Endometrium (tissue), 2 donors: Measurements from ENCODE around the gene UCK2.

Experiments
- FAIRE-seq: peaks from 2 replicates; lab custom pipeline; 2012; peaks lifted over from hg19 to GRCh38; lab: Jason Lieb, UNC
- donor health status: control.
- donor health status: control.

Gene UCK2

DNA sequence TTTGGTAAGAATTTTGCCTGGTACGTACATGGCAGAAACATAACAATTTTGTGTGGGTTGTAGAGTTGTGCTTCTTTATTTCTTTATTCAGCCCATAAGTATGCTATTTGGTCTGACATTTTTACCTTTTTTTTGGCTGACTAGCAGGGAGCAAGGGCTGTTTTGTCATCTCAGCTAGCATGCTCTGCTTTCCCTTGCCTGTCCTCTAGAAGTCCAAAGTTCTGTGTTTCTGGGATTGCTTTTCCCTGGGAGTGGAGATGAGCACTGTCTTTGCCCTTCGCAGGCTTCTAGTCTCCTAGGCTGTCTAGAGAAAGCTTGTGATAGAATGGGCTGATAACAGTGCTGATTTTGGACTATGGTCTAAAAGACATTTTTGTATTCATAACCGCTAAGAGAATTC, 7.5 kb downstream of the UCK2 start:
- FAIRE-seq: no peak

DNA sequence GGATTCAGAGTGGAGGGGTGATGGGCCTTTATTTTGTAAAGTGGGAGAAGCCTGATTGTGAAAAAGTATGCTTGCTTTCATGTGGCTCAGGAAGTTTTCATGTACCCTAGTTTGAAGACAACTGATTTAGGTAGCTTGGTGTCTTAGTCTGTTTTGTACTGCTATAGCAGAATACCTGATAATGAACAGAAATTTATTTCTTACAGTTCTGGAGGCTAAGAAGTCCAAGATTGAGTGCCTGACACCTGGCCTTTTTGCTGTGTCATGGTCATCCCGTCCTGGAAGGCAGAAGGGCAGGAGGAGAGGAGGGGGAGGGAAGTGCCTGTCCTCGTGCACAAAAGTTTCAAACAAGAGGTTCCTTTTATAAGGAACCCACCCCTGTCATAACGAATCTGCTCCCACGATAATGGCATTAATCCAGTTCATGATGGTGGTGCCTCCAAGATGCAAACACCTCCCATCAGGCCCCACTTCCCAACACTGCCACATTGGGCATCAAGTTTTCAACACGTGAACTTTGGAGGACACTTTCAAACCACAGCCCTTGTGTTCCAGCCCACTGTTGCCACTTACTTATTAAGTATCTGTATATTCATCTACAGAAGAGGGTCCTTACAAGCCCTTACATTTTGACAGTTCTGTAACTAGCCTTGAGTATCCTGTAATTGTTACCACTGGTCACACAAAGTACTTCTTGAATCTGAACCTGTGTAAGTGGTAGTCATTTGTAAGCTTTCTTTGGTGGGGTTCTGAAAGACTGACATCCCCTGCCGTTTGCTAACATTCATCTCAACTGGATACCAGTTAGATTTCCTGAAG, 9.5 kb downstream of the UCK2 start:
- FAIRE-seq: no peak

DNA sequence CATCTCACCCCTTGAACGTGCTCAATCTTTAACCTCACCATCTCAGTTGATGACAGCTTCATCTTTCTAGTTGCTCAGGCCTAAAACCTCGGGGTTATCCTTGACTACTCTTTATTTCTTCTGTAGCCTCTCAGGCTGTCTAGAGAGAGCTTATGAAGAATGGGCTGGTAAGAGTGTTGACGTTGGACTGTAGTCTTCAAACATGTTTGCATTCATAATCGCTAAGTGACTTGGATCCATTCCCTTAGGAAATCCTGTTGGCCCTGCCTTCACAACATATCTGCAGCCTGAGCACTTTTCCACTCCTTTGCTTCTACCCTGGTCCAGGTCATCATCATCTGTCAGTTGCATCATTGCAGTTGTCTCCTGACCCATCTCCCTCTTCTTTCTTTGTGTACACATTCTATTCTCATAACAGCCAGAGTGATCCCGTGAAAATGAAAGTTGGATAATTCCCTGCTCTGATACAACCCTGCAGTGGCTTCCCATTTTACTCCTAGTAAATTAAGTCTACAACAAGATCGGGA, 10.5 kb downstream of the UCK2 start:
- no peak for FAIRE-seq

DNA sequence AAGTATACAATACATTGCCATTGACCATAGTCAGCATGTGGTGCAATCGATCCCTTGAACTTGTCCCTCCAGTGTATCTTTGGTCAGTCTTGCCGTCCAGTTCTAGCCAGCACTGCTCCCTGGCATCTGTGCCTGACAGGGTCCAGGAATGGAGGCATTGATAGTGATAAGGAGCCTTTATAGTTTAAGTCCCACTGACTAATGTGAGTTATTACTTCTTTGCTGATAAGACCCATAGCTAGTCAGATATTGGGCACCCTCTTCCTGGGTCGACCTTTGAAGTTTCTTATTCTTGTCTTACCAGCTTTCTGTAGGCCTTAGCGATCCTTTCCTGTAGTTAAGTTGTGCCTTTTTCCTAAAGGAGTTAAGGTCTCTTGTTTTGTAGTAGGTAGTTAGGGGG, 13.0 kb downstream of the UCK2 start:
- no peak for FAIRE-seq

DNA sequence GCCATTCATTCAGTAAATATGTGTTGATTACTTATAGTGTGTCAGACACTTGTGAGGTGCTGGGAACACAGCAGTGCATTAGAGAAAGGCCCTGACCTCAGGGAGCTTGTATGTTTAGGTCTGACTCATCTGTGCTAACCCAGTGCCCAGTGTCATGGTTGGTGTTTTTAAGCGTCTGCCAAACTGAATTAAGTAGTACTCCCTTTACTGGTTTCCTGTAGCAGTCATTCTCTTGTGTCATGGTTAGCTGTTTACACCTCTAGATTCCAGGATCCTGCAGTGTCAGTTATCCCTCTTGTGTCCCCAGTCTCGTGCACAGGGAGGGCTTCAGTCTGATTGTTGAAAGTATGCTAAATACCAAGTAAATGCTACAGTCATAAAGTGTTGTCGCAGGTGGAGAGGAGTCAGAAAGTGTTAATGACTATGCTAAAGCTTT, 14.2 kb downstream of the UCK2 start:
- no peak for FAIRE-seq

DNA sequence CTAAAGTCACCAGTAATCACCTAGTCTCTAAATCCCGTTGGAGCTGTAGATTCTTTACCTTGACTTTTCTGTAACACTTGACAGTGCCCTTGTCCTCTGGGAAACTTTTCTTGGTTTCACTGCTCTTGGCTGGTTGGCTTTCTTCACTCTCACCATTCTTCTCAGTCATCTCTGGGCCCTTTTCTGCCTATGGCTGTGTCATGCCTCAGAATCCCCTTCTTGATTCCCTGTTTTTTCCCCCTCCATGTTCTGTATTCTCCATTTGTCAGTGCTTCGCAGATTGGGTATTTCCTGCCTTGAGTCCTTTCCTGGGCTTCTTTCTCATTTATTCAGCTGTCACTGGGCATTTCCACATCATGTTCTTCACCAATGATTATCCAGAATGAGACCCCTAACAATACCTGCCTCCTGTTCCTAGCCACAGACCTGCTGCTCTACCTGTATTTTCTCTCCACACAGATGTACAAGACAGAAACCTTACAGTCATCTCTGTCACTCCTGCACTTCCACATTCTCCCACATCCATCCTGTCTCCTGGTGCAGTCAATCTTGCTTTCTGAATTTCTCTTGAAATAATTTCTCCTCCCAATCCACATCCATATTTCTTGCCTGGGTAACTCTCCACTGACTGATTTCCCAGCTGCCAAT, 14.7 kb downstream of the UCK2 start:
- no peak for FAIRE-seq

DNA sequence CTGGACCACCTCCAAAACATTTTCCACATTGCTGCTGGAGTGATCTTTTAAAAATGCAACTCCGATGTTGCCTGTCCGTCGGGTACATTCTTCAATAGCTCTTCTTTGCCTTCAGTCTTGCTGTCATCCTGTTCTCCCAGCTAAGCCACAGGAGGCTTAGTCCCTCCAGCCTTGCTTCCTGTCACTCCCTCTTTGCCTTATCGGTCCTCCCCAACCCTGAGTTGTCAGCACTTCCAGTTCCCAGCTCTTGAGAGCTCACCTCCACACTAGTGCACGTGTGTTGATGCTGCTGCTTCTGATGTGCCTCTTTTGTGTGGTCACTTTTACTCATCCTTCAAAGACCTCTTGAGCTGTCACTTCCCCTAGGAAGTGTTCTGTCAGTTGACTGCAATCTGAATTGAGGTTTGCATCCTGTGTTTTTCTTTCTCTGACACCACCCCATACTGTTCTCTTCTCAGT, 15.3 kb downstream of the UCK2 start:
- FAIRE-seq: no peak

DNA sequence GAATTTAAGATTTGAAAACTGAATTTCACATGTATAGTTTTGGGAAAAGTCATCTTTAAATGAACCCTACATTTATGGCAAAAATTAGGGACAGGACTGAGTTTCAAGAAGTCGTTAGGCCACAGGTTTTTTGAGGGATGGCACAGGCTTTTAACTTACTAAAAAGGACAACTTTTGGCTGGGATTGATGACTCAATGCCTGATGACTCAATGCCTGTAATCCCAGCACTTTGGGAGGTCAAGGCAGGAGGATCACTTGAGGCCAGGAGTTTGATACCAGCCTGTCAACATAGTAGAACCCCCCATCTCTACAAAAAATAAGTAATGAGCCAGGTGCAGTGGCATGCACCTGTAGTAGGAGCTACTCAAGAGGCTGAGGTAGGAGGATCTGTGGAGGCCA, 15.9 kb downstream of the UCK2 start:
- FAIRE-seq: no peak

DNA sequence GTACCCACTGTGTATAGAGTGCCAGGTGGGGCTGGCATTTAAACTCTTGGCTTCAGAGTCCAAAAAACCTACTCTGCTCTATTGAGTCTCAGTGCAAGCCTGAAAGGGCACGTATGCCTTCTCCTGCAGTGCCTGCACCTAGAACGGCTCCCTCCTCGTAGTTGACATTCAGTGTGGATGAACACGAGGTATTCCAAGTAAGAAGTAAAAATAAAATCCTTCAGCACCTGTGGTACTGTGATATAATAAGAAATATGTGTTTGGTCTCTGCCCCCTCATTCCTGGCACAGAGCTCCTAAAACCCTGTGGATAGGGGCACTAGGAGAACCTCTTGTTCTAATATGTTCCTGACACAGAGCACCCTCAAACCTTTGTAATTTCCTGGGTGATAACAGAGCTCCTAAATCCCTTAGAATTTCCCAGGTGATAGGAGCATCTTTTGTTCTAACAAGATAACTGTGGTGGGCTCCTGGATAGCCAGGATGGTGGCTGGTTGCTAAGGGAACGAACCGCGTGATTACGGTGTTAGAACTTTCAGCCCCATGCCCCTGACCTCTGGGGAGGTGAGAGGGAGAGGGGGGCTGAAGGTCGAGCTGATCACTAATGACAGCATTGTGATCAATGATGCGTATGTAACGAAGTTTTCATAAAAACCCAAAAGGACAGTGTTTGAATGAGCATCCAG, 16.8 kb downstream of the UCK2 start:
- no peak for FAIRE-seq

DNA sequence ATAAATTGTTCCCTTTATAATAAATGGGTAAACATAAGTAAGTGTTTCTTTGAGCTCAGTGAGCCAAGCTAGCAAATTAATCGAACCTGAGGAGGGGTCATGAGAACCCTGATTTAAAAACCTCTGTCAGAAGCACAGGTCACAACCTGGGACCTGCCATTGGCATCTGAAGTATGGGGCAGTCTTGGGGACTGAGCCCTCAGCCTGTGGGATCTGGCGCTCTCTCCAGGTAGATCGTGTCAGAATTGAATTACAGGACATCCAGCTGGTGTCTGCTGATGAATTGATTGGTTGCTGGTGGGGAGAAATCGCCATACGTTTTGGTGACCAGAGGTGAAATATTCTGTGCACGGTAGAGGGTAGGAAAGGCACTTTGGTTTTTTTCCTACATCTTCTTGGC, 17.5 kb downstream of the UCK2 start:
- no peak for FAIRE-seq

DNA sequence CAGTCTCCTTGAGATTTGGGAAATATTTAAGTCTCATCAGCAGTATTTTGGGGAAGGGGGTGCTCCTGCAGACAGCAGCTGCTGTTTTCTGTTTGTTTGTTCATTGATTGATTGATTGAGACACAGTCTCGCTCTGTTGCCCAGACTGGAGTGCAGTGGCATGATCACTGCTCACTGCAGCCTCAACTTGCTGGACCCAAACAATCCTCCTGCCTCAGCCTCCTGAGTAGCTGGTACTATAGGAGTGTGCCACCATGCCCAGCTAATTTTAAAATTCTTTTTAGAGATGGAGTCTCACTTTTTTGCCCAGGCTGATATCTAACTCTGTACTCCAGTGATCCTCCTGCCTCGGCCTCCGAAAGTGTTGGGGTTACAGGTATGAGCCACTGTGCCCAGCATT, 18.2 kb downstream of the UCK2 start:
- no peak for FAIRE-seq

DNA sequence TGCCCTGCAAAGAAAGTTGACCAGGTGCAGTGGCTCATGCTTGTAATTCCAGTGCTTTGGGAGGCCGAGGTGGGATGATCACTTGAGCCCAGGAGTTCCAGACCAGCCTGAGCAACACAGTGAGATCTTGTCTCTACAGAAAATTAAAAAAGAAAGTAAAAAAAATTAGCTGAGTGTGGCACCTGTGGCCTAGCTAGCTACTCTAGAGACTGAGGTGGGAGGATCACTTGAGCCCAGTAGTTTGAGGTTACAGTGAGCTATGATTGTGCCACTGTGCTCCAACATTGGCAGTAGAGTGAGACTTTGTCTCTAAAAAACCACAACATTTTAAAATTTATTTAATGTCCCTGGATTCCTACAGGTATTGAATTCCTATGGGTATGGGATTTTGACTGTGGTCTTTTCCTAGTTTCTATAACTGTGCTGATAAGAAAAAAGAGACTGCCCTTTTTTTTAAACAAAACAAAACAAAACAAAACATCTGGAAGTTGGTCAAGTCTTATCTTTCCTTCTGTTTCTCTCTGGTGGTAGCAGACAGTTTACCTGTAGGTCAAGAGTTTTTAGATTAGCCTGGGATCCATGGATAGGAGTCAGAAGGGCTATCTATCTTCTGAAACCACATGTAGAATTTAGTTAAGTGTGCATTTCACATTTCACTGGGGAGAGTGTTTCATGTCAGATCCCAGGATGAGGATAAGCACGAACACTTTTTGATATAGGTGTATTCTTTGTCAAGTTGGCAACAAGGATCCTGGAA, 18.8 kb downstream of the UCK2 start:
- no peak for FAIRE-seq

DNA sequence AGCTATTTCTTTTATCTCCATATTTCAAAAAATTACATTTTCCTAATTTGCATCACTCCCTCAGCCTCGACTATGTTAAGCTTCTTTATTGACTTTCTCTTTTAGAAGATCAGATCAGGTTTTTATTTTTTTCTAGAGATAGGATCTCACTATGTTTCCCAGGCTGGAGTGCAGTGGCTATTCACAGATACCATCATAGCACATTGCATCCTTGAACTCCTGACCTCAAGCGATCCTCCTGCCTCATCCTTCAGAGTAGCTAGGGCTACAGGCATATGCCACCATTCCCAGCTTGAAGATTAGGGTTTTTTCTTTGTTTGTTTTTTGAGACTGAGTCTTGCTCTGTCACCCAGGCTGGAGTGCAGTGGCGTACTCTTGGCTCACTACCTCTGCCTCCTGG, 20.1 kb downstream of the UCK2 start:
- no peak for FAIRE-seq

DNA sequence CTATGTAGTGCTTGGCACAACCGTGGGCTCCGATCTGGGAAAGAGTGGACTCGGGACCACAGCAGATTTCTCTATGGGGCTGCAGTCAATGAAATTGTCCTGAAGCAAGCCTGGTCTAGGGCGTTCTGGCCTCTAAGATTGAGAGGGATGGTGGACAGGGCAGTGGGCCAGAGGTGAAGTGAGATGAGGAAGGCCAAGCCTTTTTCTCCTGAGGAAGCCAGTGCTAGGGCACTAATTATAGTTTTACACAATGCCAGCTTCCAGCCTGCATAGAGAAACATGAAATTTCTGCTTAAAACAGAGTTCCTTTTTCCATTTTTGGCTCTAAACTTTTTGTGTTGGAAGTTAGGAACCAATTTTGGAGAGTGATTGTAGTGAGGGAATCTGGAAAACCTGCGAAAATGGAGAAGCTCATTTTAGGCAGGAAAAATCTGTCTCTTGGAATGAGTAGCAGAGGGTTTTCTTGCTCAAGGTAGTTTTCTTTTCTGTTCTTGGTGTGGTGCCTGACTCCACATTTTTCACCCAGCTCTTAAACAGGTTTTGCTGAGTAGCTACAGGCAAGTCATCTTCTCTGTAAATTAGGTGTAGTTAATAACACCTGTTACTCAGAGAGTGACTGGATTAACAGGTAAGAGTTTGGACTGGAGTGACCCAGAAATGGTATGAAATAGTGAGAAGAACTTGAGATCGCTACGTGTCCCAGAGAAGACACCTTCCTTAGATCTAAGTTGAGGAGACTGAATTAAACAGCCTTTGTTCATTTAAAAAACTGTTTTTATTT, 22.1 kb downstream of the UCK2 start:
- FAIRE-seq: no peak

DNA sequence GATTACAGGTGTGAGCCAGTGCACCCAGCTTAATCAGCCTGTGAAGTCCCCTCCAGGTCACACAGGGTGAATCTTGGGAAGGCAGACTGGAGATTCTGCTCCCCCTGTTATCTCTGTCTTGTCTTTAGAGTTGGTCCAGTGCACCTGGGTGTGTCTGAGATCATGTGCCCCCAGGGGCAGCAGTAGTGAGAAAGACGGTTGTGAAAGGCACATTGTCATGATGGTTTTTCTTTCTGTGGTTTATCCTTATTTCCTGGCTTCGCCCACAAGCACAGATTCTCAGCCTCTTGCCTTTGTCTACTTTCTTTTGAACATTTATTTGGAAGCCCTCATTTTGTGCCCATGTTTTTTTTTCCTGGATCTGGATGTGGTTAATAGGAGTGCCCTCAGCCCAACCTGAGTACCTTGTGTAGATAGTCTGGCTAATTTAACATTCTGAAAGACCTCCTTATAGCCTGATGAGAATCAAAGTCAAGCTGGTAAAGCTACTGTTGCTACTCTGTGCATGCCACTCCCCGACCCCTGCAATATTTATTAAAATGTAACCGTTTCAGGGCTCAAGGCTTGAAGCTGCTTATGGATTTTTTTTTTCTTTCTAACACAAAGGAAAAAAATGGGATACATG, 23.7 kb downstream of the UCK2 start:
- FAIRE-seq: no peak

DNA sequence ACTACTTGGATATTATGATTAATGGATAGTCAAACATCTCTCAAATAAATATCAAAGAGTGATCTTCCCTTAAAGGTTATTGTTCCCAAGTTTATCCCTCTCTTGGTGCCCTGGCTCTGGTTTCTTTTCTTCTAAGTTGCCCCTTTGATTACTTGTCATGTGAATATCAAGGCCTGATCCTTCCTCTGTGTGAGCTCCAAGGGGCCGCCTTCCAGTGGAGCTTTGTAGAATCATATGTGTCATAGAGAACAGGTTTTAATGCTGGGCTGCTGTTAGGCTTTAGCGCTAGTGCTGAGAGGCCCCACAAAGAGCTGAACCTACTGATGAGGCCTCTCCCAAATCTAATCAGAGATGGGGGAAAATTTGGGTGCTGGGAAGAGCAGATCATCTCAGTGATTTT, 25.5 kb downstream of the UCK2 start:
- no peak for FAIRE-seq

DNA sequence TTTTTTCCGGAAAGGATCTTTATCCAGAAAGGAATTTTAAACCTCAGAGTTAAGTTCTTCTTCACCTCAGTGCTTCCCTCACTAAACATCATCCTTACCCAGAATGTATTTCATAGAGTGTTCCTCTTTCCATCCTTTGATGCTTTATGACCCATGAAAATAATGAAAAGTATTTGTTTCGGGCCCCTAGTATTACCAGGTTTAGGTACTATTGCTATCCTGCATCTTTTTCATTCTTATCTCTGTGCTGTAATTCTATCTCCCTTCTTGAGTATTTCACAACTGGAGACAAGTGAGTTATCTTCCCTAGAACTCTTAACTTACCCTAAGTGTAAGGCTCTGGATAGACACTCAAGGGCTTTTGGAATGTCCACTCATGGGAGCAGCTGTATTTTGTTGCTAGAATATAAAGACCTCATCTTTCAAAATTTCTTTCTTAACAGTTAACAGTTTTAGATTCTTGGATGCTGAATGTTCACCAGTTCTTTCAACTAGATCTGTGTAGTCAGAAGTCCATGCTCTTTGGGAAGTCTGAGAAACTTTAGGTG, 26.2 kb downstream of the UCK2 start:
- FAIRE-seq: no peak

DNA sequence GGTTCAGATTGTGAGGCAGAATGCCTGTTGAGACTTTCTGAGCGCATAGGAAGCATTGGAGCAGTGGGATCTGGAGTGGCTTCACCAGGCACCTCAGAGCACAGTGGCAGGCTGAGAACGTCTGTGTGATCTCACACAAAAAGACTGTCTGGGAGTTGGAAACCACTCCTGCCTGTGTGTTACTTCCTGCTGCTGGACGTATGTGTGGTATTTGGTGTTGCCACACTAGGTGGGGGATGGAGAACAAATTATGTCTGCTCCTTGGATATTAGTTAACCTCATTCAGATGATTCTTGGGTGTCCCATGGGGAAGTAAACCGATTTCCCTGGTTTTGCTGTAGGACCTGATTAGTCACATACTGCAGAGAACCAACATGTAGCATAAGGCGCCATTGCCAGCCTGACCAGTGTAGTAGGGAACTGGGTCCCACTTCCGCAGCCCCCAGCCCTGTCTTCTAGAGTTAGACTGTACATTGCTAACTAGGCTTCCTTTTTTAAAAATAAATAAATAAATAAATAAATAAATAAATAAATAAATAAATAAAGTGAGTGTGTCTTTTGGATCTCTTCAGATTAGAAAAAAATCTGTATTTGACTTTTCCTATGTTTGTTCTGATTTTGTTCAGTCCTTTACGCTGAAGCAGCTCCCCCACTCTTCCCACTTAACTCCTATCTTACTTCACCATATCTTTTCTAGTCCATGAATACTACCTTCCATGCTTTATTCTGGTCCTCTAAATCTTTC, 26.9 kb downstream of the UCK2 start:
- FAIRE-seq: no peak

DNA sequence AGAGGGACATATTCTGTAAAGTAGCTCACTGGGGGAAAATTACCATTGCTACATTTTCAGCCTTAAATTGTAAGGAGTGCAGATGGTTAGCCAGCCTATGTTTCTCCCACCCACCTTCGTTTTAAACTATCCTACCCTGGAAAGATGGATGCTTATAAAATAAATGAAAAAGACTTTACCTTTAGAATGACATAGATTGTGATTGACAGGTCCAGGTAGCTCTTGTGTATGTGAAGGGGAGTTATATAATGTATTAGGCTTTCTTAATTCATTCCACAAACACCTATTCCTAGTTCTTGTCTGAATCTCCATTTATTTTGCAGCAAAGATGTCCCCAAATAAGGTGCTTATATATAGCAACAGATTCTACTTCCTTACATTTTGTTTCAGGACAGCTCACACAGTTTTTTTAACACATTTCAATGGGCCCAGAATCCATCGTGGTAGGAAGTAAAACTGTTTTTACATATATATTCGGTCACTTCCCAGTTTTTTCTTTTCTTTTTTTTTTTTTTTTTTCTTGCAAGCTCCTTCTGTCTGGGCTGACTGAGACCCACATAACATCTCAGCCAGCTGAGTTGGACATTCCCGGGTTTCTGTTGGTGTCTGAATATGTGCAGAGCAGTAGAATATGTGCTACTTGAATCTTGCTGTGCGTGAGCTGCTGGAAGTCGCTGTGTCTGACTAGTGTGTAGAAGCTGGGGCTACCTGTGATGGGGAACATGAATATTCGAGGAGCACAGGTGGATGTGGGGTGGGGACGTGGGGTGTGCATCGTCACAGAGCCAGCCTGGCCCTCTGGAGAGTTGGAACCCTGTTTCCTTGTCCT, 27.8 kb downstream of the UCK2 start:
- FAIRE-seq: no peak
